ENCODE data around the gene RALGAPA2.

Gene RALGAPA2

DNA sequence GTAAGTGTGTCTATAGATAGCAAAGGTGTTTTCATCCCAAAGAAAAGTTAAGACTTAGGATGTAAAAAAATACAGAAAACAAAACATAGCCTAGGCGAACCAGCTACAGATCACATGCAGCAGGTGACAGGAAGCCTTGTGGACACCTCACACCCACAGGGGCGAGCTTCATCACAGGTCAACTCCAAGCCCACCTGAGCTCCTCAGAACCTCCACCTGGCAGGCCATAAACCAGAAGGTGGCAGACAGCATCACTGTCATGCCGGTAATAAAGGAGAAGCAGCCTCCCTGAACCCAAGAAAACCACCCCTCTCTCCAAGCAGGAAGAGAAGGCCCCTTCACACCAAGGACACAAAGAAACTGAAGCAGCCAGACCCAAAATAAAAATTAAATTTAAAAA lies 1.0 kb downstream of the RALGAPA2 start:
- ChIA-PET CTCF (no interaction called here), POLR2A (no interaction called here)
- no peak for DNase-seq (ENCODE audit: extremely low spot score)
- no peak for TF ChIP-seq L3MBTL2 (conservative IDR thresholded peaks at IDR 0.05)
- no peak for TF ChIP-seq FOXK2 (IDR thresholded peaks at IDR 0.05)
- no peak for TF ChIP-seq SP1 (IDR thresholded peaks at IDR 0.05)
- no peak for TF ChIP-seq PKNOX1 (IDR thresholded peaks at IDR 0.05)
- no peak for TF ChIP-seq ZNF384 (IDR thresholded peaks at IDR 0.05)
- no peak for TF ChIP-seq ELF4 (IDR thresholded peaks at IDR 0.05)

- ChIA-PET POLR2A (no interaction called here), CTCF (no interaction called here)
- DNase-seq (ENCODE audit: extremely low spot score) = no peak
- no peak for TF ChIP-seq ELF4 (IDR thresholded peaks at IDR 0.05)
- no peak for TF ChIP-seq PKNOX1 (IDR thresholded peaks at IDR 0.05)
- TF ChIP-seq BHLHE40 (IDR thresholded peaks at IDR 0.05; ENCODE audit: borderline replicate concordance) = no peak
- TF ChIP-seq CTBP1 (IDR thresholded peaks at IDR 0.05; ENCODE audit: borderline replicate concordance) = no peak
- no peak for TF ChIP-seq SUZ12 (IDR thresholded peaks at IDR 0.05)
- no peak for TF ChIP-seq LEF1 (IDR thresholded peaks at IDR 0.05; ENCODE audit: borderline replicate concordance)
- no peak for TF ChIP-seq HDGF (IDR thresholded peaks at IDR 0.05; ENCODE audit: borderline replicate concordance)
- TF ChIP-seq FOXA1 (IDR thresholded peaks at IDR 0.05) = no peak
- TF ChIP-seq TARDBP (IDR thresholded peaks at IDR 0.05) = no peak
- no peak for TF ChIP-seq L3MBTL2 (conservative IDR thresholded peaks at IDR 0.05)
- TF ChIP-seq NFRKB (IDR thresholded peaks at IDR 0.05) = no peak
- TF ChIP-seq FOXM1 (IDR thresholded peaks at IDR 0.05; ENCODE audit: borderline replicate concordance) = no peak
Measured at GRCh38 chr20:20710443-20711315, 1.8 kb downstream of the RALGAPA2 start.

- DNase-seq (ENCODE audit: extremely low spot score) = no peak
- TF ChIP-seq FOXM1 (IDR thresholded peaks at IDR 0.05; ENCODE audit: borderline replicate concordance) (no peak), ZNF384 (IDR thresholded peaks at IDR 0.05) (no peak), PKNOX1 (IDR thresholded peaks at IDR 0.05) (no peak), ELF4 (IDR thresholded peaks at IDR 0.05) (no peak), ARNT (IDR thresholded peaks at IDR 0.05) (no peak), SP1 (IDR thresholded peaks at IDR 0.05) (no peak), L3MBTL2 (conservative IDR thresholded peaks at IDR 0.05) (no peak), TARDBP (IDR thresholded peaks at IDR 0.05) (no peak), NFRKB (IDR thresholded peaks at IDR 0.05) (no peak), LEF1 (IDR thresholded peaks at IDR 0.05; ENCODE audit: borderline replicate concordance) (no peak), CTBP1 (IDR thresholded peaks at IDR 0.05; ENCODE audit: borderline replicate concordance) (no peak), FOXK2 (IDR thresholded peaks at IDR 0.05) (no peak), HDGF (IDR thresholded peaks at IDR 0.05; ENCODE audit: borderline replicate concordance) (no peak), FOXA1 (IDR thresholded peaks at IDR 0.05) (no peak), BHLHE40 (IDR thresholded peaks at IDR 0.05; ENCODE audit: borderline replicate concordance) (no peak), SUZ12 (IDR thresholded peaks at IDR 0.05) (no peak)
- ChIA-PET CTCF (no interaction called here), POLR2A (no interaction called here)
Measured at GRCh38 chr20:20709887-20710286, 2.6 kb downstream of the RALGAPA2 start.

- ChIA-PET CTCF (no interaction called here), POLR2A (no interaction called here)
- no peak for TF ChIP-seq LEF1 (IDR thresholded peaks at IDR 0.05; ENCODE audit: borderline replicate concordance)
- no peak for TF ChIP-seq L3MBTL2 (conservative IDR thresholded peaks at IDR 0.05)
- no peak for TF ChIP-seq ELF4 (IDR thresholded peaks at IDR 0.05)
- no peak for TF ChIP-seq CTBP1 (IDR thresholded peaks at IDR 0.05; ENCODE audit: borderline replicate concordance)
- no peak for TF ChIP-seq SP1 (IDR thresholded peaks at IDR 0.05)
- TF ChIP-seq NFRKB (IDR thresholded peaks at IDR 0.05) = no peak
- no peak for TF ChIP-seq PKNOX1 (IDR thresholded peaks at IDR 0.05)
- no peak for TF ChIP-seq ARNT (IDR thresholded peaks at IDR 0.05)
- no peak for TF ChIP-seq BHLHE40 (IDR thresholded peaks at IDR 0.05; ENCODE audit: borderline replicate concordance)
- no peak for TF ChIP-seq TARDBP (IDR thresholded peaks at IDR 0.05)
- no peak for TF ChIP-seq ZNF384 (IDR thresholded peaks at IDR 0.05)
- TF ChIP-seq SUZ12 (IDR thresholded peaks at IDR 0.05) = no peak
- DNase-seq (ENCODE audit: extremely low spot score) = no peak
Measured at GRCh38 chr20:20706285-20706684, 6.2 kb downstream of the RALGAPA2 start.

GRCh38 chr20:20702330-20703245 lies 9.9 kb downstream of the RALGAPA2 start:
- TF ChIP-seq ARNT (IDR thresholded peaks at IDR 0.05) (no peak), LEF1 (IDR thresholded peaks at IDR 0.05; ENCODE audit: borderline replicate concordance) (no peak), L3MBTL2 (conservative IDR thresholded peaks at IDR 0.05) (no peak), FOXM1 (IDR thresholded peaks at IDR 0.05; ENCODE audit: borderline replicate concordance) (no peak), SUZ12 (IDR thresholded peaks at IDR 0.05) (no peak), FOXK2 (IDR thresholded peaks at IDR 0.05) (no peak), PKNOX1 (IDR thresholded peaks at IDR 0.05) (no peak), NFRKB (IDR thresholded peaks at IDR 0.05) (no peak), FOXA1 (IDR thresholded peaks at IDR 0.05) (no peak), ZNF384 (IDR thresholded peaks at IDR 0.05) (no peak), HDGF (IDR thresholded peaks at IDR 0.05; ENCODE audit: borderline replicate concordance) (no peak), ELF4 (IDR thresholded peaks at IDR 0.05) (no peak), SP1 (IDR thresholded peaks at IDR 0.05) (no peak), TARDBP (IDR thresholded peaks at IDR 0.05) (no peak)
- no peak for DNase-seq (ENCODE audit: extremely low spot score)
- CTCF ChIA-PET = no interaction called here
- POLR2A ChIA-PET = no interaction called here
